GM12875 (cell line): ENCODE results near the gene ZSCAN4.

Source experiments
- H3K4me3 ChIP-seq: one replicate; pipeline ENCODE4 v1.5.1; 2011; ENCODE audit warnings: low read depth, low read length, control low read depth
- CTCF ChIP-seq: IDR thresholded peaks from 2 replicates; pipeline ENCODE4 v1.5.1; 2011; ENCODE audit warnings: low read depth, mild to moderate bottlenecking, control low read depth, inconsistent platforms, low read length, moderate library complexity, borderline replicate concordance; ENCODE audit not compliant: insufficient read depth

ZSCAN4 gene

GRCh38 chr19:57709616-57710015 lies 40.9 kb downstream of the ZSCAN4 start:
- TF ChIP-seq CTCF = no peak

GRCh38 chr19:57712222-57712621 lies 43.5 kb downstream of the ZSCAN4 start:
- no peak overlapping the region for H3K4me3 ChIP-seq
- no peak for TF ChIP-seq CTCF

More at GRCh38 chr19:57709616-57710015, 40.9 kb downstream of the ZSCAN4 start:
- H3K4me3 ChIP-seq = no peak overlapping the region

GRCh38 chr19:57719424-57719823 lies 50.7 kb downstream of the ZSCAN4 start:
- no peak for TF ChIP-seq CTCF
- no peak overlapping the region for H3K4me3 ChIP-seq

GRCh38 chr19:57719901-57720519 lies 51.3 kb downstream of the ZSCAN4 start:
- no peak overlapping the region for H3K4me3 ChIP-seq
- TF ChIP-seq CTCF = no peak

GRCh38 chr19:57720878-57721277 lies 52.1 kb downstream of the ZSCAN4 start:
- H3K4me3 ChIP-seq = no peak overlapping the region
- TF ChIP-seq CTCF = no peak
